SK-N-SH (cell line): ENCODE measurements around the gene PARK7. TPM values are rescaled to one million over a fixed set of nuclear protein-coding genes. Genes with fewer than 3 reads are reported as not detected.

Experiments
- CTCF ChIA-PET: fragments of 300-600, 350-600 bp; formaldehyde crosslinking; extraction: SDS; loops from one replicate; lab custom pipeline; 2021; lab: Yijun Ruan, JAX
- POLR2A ChIA-PET: fragments of 350-600 bp; sonication (Branson Sonifier 250); formaldehyde crosslinking; extraction: SDS; loops from one replicate; lab custom pipeline; 2020; ENCODE audit warnings: antibody characterized with exemption, inconsistent platforms; lab: Yijun Ruan, JAX
- DNase-seq: peaks from one replicate; pipeline ENCODE4 v3.0.0; 2012
- H2AFZ ChIP-seq: fragments of 200-600 bp; sonication (generic); 2 replicates; pipeline ENCODE4 v1.8.1; 2016; ENCODE audit warnings: antibody characterized with exemption, mild to moderate bottlenecking, low read depth
- H3F3A ChIP-seq: fragments of 200-600 bp; sonication (generic); replicated peaks from 2 replicates; pipeline ENCODE3; 2016; ENCODE audit warnings: antibody characterized with exemption, mild to moderate bottlenecking; ENCODE audit not compliant: insufficient read depth
- H3K27ac ChIP-seq, 2 experiments: fragments of 200-500 bp in 1 of 2; fragments of 200-600 bp in 1 of 2; sonication (Bioruptor generic) in 1 of 2; sonication (generic), shearing (Covaris generic) in 1 of 2; 2 replicates each; pipeline versions ENCODE4 v1.5.1 to v1.6.1; 2014 to 2016; ENCODE audit warnings: low read depth in 2 of 2, inconsistent platforms in 1 of 2, low read length in 1 of 2, mild to moderate bottlenecking in 1 of 2, mixed read lengths in 1 of 2
- H3K27me3 ChIP-seq: fragments of 200-600 bp; sonication (generic), shearing (Covaris generic); 2 replicates; pipeline ENCODE4 v1.6.1; 2016; ENCODE audit warnings: mixed run types; ENCODE audit not compliant: insufficient read depth
- H3K36me3 ChIP-seq, 2 experiments: fragments of 200-500 bp in 1 of 2; fragments of 200-600 bp in 1 of 2; sonication (Bioruptor generic) in 1 of 2; sonication (generic) in 1 of 2; replicated peaks in 1 of 2; 2 replicates each; pipeline versions ENCODE3 to v1.5.1; 2014 to 2016; ENCODE audit warnings: low read length in 1 of 2, mild to moderate bottlenecking in 1 of 2; ENCODE audit not compliant: insufficient read depth in 2 of 2, control insufficient read depth in 1 of 2
- H3K4me1 ChIP-seq, 2 experiments: fragments of 200-500 bp in 1 of 2; fragments of 200-600 bp in 1 of 2; sonication (Bioruptor generic) in 1 of 2; sonication (generic), shearing (Covaris generic) in 1 of 2; 2 replicates each; pipeline versions ENCODE4 v1.5.1 to v1.6.1; 2014 to 2016; ENCODE audit warnings: low read depth in 1 of 2, low read length in 1 of 2, mixed run types in 1 of 2; ENCODE audit not compliant: insufficient read depth in 2 of 2, control insufficient read depth in 1 of 2
- H3K4me2 ChIP-seq: fragments of 200-600 bp; sonication (generic), shearing (Covaris generic); 2 replicates; pipeline ENCODE4 v1.6.1; 2017; ENCODE audit warnings: mixed run types
- H3K4me3 ChIP-seq, 2 experiments: fragments of 200-500 bp in 1 of 2; fragments of 200-600 bp in 1 of 2; sonication (Bioruptor generic) in 1 of 2; sonication (generic), shearing (Covaris generic) in 1 of 2; 2 replicates each; pipeline versions ENCODE4 v1.5.1 to v1.8.1; 2014 to 2016; ENCODE audit warnings: low read depth in 2 of 2, inconsistent platforms in 1 of 2, low read length in 1 of 2, mild to moderate bottlenecking in 1 of 2, mixed read lengths in 1 of 2, moderate library complexity in 1 of 2
- H3K79me2 ChIP-seq: fragments of 200-600 bp; sonication (generic); 2 replicates; pipeline ENCODE4 v1.8.1; 2017; ENCODE audit warnings: mild to moderate bottlenecking; ENCODE audit not compliant: insufficient read depth
- H3K9ac ChIP-seq: fragments of 200-600 bp; sonication (generic); 2 replicates; pipeline ENCODE4 v1.6.1; 2017; ENCODE audit warnings: mixed run types
- H3K9me2 ChIP-seq: fragments of 200-600 bp; sonication (generic); 2 replicates; pipeline ENCODE4 v1.6.1; 2017; ENCODE audit warnings: mixed run types
- H3K9me3 ChIP-seq: fragments of 200-600 bp; sonication (generic); 2 replicates; pipeline ENCODE4 v1.6.1; 2017; ENCODE audit warnings: mixed run types, mild to moderate bottlenecking, moderate library complexity
- H4K20me1 ChIP-seq: fragments of 200-600 bp; sonication (generic); 2 replicates; pipeline ENCODE4 v1.6.1; 2017; ENCODE audit warnings: mild to moderate bottlenecking, mixed run types; ENCODE audit not compliant: insufficient read depth
- ELF1 ChIP-seq: IDR thresholded peaks from 2 replicates; pipeline ENCODE4 v1.4.0; 2012
- EP300 ChIP-seq, 2 experiments: IDR thresholded peaks; 2 replicates each; pipeline versions ENCODE4 v1.4.0 to v1.6.1; 2012; ENCODE audit warnings: borderline replicate concordance in 1 of 2, low read depth in 1 of 2, low read length in 1 of 2
- FOSL2 ChIP-seq: IDR thresholded peaks from 2 replicates; pipeline ENCODE4 v1.4.0; 2012; ENCODE audit warnings: low read depth, mild to moderate bottlenecking, moderate library complexity, borderline replicate concordance
- FOXM1 ChIP-seq: IDR thresholded peaks from 2 replicates; pipeline ENCODE4 v1.4.0; 2012; ENCODE audit warnings: low read depth, mild to moderate bottlenecking
- GABPA ChIP-seq: IDR thresholded peaks from 2 replicates; pipeline ENCODE4 v1.4.0; 2012; ENCODE audit warnings: low read depth, mild to moderate bottlenecking
- IRF3 ChIP-seq: fragments of 150-350 bp; IDR thresholded peaks from 2 replicates; pipeline ENCODE4 v1.6.1; 2016; ENCODE audit warnings: mild to moderate bottlenecking, low read depth, low read length
- JUND ChIP-seq: IDR thresholded peaks from 2 replicates; pipeline ENCODE4 v1.4.0; 2012
- PBX3 ChIP-seq: IDR thresholded peaks from 2 replicates; pipeline ENCODE4; 2012
- REST ChIP-seq: IDR thresholded peaks from 2 replicates; pipeline ENCODE4 v1.6.1; 2012; ENCODE audit warnings: mild to moderate bottlenecking, low read depth, low read length, moderate library complexity
- RXRA ChIP-seq: IDR thresholded peaks from 2 replicates; pipeline ENCODE4 v1.4.0; 2012; ENCODE audit warnings: low read depth, mild to moderate bottlenecking, borderline replicate concordance
- SIN3A ChIP-seq: IDR thresholded peaks from 2 replicates; pipeline ENCODE4 v1.6.1; 2012; ENCODE audit warnings: low read depth, mild to moderate bottlenecking, low read length, moderate library complexity, borderline replicate concordance
- TCF12 ChIP-seq: IDR thresholded peaks from 2 replicates; pipeline ENCODE4 v1.4.0; 2012
- ZBTB33 ChIP-seq: IDR thresholded peaks from 2 replicates; pipeline ENCODE4 v1.4.0; 2012; ENCODE audit warnings: low read depth, borderline replicate concordance
- WGBS: methylation state at CpG from one replicate; pipeline ENCODE4 v1.1.6; 2017; ENCODE audit warnings: low lambda C conversion rate; 5-methylcytosine and 5-hydroxymethylcytosine counted together
- polyA plus RNA-seq, 3 experiments: library from polyadenylated mRNA; depleted of rRNA; stranded (reverse); fragments of >200 nt; gene quantifications; 2 replicates each; pipeline ENCODE4 v1.2.3, GENCODE V29; 2012

PARK7 gene
- polyA plus RNA-seq, 1 of the 3 experiments (the other 2 are of a cell fraction) = 415 TPM

- TF ChIP-seq FOXM1 (no peak), PBX3 (no peak), IRF3 (no peak)
These were observed 1.3 kb upstream of the PARK7 start (continued) for GRCh38 chr1:7960165-7960564.

GRCh38 chr1:7960867-7961215, 670 bp upstream of the PARK7 start:
- no peak for TF ChIP-seq TCF12
- no peaks in the 10 kb centered on the region for H3K9me3 ChIP-seq
- H3F3A ChIP-seq = peaks cover 17% of the 10 kb centered on the region
- peaks cover 41% of the 10 kb centered on the region for H3K79me2 ChIP-seq
- H3K9me2 ChIP-seq = no peaks in the 10 kb centered on the region
- ChIA-PET CTCF (interaction anchor here (0.7 to 3.1 kb wide), 3 partner anchors 15 to 353 kb away, joined by 3 to 17 read pairs (median 3); no protein-coding TSS in a partner anchor), POLR2A (interaction anchor here (0.6 to 1.4 kb wide), 4 partner anchors 14 to 293 kb away, joined by 3 to 8 read pairs (median 6); no protein-coding TSS in a partner anchor)
- WGBS = 2% methylated on average over 3 of the region's 3 CpGs
- H4K20me1 ChIP-seq = no peaks in the 10 kb centered on the region
- DNase-seq = no peak
- no peaks in the 10 kb centered on the region for H3K27me3 ChIP-seq
- peak overlapping the region; percentile 72 to 75 for H3K4me3 ChIP-seq
- peak overlapping the region; percentile 93 for H2AFZ ChIP-seq
- H3K27ac ChIP-seq = peak overlapping the region; percentile 79 to 90
- H3K36me3 ChIP-seq = peaks cover 19 to 22% of the 10 kb centered on the region in 2 experiments
- H3K4me2 ChIP-seq = peak overlapping the region; percentile 78
- peaks cover 0 to 4% of the 10 kb centered on the region in 2 experiments; a peak in 2 of 4 replicates for H3K4me1 ChIP-seq
- peak overlapping the region; percentile 89 for H3K9ac ChIP-seq

GRCh38 chr1:7962014-7962335, 464 bp downstream of the PARK7 start:
- Histone ChIP-seq H3K27ac (peak overlapping the region; percentile 79 to 81), H3F3A (peaks cover 11% of the 10 kb centered on the region), H3K9me2 (no peaks in the 10 kb centered on the region), H4K20me1 (0 out of 2 replicates have a peak, but pooled peaks cover under 1% of the 10 kb centered on the region), H3K9me3 (no peaks in the 10 kb centered on the region), H3K36me3 (peaks cover 30 to 32% of the 10 kb centered on the region in 2 experiments), H3K4me3 (peak overlapping the region; percentile 71 to 72), H3K9ac (peak overlapping the region; percentile 91), H2AFZ (peak overlapping the region; percentile 43), H3K4me1 (peaks cover 0 to 4% of the 10 kb centered on the region in 2 experiments; a peak in 2 of 4 replicates), H3K79me2 (peaks cover 52% of the 10 kb centered on the region), H3K27me3 (no peaks in the 10 kb centered on the region), H3K4me2 (peak overlapping the region; percentile 72)
- ChIA-PET CTCF (interaction anchor here (1.0 to 3.1 kb wide), 2 partner anchors 14 to 53 kb away, joined by 3 to 17 read pairs; no protein-coding TSS in a partner anchor), POLR2A (interaction anchor here (1.0 to 1.4 kb wide), 2 partner anchors 13 to 293 kb away, joined by 5 to 8 read pairs; no protein-coding TSS in a partner anchor)
- whole genome bisulfite sequencing = 0% methylated on average over 10 of the region's 10 CpGs
- peak; percentile 33 for DNase-seq
- no peak for TF ChIP-seq REST
- no peak for TF ChIP-seq EP300 (IDR thresholded peaks at IDR 0.05; ENCODE audit: borderline replicate concordance in 1 of 2, low read depth in 1 of 2, low read length in 1 of 2)
- TF ChIP-seq IRF3 = no peak
- no peak for TF ChIP-seq JUND
- TF ChIP-seq SIN3A = no peak
- TF ChIP-seq GABPA = no peak
- TF ChIP-seq ZBTB33 = no peak
- no peak for TF ChIP-seq FOSL2
- no peak for TF ChIP-seq RXRA
- no peak for TF ChIP-seq ELF1
- TF ChIP-seq PBX3 = no peak
- no peak for TF ChIP-seq TCF12
